HG03520 (cell line): ENCODE results near the gene BBC3.
A peak's percentile ranks its signal among the peaks of the same experiment; 100 is the strongest.
"Not testable (repeated sequence)": the region's sequence is repeated elsewhere in the genome, so short reads cannot be mapped to it uniquely, and the experiment has no call there.

Experiments
- ATAC-seq: cut with Tn5 transposase; IDR thresholded peaks from one replicate; pipeline ENCODE4 v1.9.1; 2021; ENCODE audit warnings: mild to moderate bottlenecking, moderate library complexity; ENCODE audit not compliant: unreplicated experiment

BBC3 gene

DNA sequence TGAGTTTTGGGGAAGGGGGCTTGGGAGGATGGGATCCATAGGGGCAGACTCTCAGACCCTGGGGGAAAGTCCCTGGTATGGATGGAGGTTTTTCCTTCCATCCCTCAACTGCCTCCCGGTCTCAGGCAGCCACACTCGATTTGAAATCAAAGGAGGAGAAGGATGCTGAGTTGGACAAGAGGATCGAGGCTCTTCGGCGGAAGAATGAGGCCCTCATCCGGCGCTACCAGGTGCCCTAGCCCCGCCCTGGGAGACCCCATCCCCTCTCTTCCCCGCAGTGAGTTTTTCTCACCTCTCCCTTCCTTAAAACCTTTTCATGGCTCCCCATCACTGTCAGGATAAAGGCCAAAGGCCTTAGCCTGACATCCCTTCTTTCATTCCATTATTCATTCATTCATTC, 27.4 kb upstream of the BBC3 start:
- ATAC-seq, result no peak

- no peak for ATAC-seq
Observed at GRCh38 chr19:47257411-47258169, 26.6 kb upstream of the BBC3 start.

DNA sequence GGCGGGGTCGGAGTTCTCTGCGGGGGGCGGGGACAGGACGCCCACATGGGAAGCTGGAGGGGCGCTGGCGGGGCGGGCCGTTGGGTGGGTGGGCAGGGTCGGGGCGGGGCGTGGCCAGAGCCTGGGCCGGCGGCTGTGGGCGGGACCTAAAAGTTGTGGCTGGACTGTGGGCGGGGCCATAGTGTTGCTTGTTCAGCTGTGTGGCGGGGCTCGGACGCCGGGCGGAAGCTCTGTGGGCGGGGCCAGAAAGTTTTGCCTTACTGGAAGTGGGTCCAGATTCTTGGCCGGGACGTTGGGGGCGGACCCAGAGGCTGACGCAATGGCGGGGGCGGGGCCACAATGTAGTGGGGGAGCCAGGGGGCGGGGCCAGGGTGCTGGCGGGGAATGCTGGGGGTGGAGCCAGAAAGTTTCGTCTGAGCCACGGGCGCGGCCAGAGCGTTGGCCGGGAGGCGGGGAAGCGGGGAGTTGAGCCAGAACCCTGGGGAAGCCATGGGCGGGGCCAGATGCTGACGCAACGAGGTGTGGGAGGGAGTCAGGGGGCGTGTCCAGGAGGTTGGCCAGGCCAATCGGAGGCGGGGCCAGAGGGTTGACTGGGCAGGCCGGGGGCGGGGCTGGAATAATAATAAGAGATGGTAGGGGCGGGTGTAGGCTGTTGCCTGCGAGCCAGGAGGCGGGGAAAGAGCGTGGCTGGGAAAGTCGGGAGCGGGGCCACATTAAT, 25.9 kb upstream of the BBC3 start:
- peak; percentile 70 for ATAC-seq

GRCh38 chr19:47255879-47256692, 25.1 kb upstream of the BBC3 start, which contains the start of gene CCDC9:
Gene CCDC9, plus strand, starts transcription at chr19:47256525. Its CDS starts 1,876 bp downstream, at chr19:47258401.
- ATAC-seq, result peak; percentile 38

GRCh38 chr19:47253970-47254369, 23.0 kb upstream of the BBC3 start:
- no peak for ATAC-seq

- ATAC-seq, result no peak
Observed at GRCh38 chr19:47253467-47253881, 22.5 kb upstream of the BBC3 start.

DNA sequence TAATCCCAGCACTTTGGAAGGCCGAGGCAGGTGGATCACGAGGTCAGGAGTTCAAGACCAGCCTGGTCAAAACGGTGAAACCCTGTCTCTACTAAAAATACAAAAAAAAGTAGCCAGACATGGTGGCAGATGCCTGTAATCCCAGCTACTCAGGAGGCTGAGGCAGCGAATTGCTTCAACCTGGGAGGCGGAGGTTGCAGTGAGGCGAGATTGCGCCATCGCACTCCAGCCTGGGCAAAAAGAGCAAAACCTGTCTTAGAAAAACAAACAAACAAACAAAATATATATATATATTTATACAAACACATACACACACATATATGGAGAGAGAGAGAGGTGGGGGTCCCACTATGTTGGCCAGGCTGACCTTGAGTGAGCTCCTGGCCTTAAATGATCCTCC, 22.0 kb upstream of the BBC3 start:
- not testable (repeated sequence) for ATAC-seq

DNA sequence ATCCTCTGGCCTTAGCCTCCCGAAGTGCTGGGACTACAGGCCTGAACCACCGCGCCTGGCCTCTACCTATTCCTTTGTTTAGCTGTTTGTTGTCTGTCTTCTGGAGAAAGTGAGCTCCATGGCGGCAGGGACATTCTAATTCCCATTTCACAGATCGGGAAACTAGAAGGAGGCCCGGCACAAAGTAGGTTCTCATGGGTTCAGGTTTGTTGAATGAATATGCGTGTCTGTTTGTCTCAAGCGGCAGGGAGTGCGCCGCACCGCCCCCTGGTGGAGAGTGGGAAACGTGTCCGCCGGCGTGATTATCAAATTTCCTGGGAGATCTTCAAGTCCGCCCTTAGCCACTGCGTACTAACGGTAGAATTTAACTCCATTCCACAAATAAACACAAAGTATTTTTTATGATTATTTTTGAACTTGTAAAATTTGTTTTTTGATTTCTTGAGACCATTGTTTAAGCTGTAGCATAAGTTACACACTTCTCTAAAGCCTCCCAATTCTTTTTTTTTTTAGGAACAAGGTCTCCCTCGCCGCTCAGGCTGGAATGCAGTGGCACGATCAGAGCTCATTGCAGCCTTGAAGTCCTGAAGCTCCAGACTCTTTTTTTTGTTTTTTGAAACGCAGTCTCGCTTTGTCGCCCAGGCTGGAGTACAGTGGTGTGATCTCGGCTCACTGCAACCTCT, 16.4 kb upstream of the BBC3 start:
- no peak for ATAC-seq

DNA sequence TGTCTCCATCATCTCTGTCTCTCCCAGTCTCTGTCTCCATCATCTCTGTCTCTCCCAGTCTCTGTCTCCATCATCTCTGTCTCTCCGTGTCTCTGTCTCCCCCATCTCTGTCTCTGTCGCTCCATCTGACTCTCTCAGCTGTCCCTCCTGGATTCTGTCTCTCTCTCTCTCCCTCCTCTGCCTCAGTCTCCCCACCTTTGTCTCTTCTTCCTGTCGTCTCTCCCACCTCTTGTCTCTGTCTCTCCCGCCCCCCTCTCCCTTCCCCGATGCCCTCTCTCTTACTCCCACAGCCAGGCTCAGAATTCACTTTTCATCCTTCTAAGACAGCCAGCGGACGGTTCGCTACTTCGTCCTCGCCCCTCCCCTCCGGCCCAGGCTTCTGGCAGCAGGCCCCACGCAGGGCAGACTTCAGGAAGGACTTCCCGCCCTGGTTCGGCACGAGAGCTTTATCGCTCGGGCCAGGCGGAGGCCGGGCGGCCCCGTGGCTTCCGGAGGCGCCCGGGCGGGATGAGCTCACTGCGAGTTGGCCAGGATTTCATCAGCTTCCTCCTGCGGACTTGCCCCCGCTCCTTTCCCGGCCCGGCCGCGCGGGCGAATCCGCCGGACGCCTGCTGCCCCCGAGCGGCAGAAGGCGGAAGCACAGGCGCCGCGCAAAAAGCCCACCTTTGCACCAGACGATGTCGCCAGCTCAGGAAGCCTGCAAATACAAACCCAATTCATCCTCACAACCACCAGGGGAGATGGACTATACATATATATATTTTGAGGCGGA, 13.0 kb upstream of the BBC3 start:
- peak; percentile 54 for ATAC-seq

GRCh38 chr19:47243364-47243775, 12.4 kb upstream of the BBC3 start:
- ATAC-seq, result no peak

DNA sequence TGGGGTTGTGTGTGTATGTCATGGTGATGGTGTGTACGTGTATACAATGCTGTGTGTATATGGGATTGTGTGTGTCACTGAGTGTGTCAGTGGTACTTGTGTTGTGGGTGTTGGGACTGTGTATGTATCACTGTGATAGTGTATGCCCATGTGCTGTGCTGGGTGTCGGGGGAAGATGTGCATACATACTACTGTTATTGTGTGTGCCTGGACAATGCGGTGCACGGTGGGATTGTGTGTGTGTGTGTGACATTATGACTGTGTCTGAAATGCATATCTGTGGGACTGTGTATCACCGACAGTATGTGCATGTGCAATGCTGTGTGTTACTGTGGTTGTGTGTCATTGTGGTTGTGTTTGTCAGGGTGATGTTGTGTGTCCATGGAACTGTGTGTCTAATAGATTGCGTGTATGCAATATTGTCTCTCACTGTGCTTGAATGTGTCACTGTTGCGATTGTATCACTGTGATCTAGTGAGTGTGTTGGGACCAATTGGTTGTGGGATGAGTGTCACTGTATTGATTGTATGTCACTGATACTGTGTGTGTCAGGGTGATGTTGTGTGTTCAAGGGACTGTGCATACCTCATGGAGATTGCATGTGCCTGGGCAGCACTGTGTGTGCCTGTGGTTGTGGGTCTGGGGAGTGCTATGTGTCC, 11.0 kb upstream of the BBC3 start:
- ATAC-seq, result no peak

DNA sequence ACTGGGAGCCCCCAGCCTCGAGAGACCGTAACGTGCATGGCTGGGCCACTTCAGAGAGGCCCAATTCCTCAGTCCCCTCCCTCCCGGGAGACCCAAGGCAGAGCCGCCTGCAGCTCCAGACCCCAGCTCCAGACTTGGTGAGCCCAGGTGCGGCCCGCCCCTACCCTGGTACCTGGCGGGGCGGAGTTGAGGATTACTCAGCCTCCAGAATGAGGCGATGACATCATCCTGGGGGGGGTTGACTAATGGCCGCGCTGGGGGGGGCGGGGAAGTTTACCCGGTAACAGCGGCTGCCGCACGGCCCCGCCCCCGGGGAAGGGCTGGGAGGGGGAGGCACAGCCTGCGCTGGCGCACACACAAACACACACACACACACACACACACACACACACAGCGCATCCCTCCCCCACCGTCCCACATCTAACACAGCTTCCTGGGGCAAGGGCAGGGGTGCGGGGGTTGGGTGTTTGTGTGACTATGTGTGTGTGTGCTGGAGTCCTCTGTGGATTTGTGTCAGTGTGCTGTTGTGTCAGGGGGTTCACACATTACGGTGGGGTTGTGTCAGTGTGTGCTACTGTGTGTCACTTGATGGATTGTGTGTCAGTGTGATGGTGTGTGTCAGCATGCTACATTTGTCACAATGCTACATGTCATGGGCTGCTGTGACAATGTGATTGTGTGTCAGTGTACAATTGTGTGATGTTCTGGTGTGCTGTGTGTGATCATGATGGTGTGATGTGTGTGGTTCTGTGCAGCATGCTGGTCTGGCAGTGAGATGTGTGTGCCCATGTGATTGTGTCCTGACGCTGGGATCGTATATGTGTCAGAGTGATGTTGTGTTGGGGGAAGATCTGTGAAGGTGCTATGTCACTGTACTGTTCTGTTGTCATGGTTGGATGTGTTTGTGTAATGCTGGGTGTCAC, 10.3 kb upstream of the BBC3 start:
- ATAC-seq, result no peak

GRCh38 chr19:47240556-47240955, 9.6 kb upstream of the BBC3 start:
- no peak for ATAC-seq

- no peak for ATAC-seq
Observed at GRCh38 chr19:47239610-47240296, 8.8 kb upstream of the BBC3 start.

DNA sequence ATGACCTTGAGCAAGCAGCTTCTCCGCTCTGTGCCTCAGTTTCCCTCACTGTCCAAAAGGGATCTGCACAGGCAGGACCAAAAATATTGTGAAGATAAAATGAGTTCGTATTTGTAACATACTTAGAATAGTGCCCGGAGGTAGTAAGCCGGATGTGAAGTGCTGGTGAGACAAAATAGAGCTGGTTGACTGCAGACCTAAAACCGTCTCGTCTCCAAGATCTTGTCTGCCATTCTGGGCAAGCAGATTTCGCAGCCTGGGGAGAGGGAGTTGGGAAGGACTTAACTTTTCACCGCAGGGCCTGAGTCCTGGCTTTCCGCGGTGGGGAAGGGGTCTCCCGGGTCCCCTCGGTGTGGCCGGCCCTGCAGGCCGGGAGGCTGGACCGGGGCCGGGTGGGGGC, 8.2 kb upstream of the BBC3 start:
- no peak for ATAC-seq

DNA sequence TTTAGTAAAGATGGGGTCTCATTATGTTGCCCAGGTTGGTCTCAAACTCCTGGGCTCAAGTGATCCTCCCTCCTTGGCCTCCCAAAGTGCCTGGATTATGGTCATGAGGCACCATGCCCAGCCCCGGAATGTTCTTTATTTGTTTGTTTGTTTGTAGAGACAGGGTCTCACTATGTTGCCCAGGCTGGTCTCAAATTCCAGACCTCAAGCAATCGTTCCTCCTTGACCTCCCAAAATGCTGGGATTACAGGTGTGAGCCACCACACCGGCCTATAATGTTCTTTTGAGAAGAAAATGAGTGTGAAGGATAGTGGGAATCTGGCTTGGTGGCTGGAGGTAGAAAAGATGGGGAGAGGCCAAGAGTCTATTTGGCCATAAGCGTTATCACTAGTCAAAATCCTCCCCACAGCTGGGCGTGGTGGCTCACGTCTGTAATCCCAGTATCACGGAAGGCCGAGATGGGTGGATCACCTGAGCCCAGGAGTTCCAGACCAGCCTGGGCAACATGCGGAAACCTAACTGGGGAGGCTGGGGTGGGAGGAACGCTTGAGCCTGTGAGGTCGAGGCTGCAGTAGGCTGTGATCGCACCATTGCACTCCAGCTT, 5.2 kb upstream of the BBC3 start:
- no peak for ATAC-seq

DNA sequence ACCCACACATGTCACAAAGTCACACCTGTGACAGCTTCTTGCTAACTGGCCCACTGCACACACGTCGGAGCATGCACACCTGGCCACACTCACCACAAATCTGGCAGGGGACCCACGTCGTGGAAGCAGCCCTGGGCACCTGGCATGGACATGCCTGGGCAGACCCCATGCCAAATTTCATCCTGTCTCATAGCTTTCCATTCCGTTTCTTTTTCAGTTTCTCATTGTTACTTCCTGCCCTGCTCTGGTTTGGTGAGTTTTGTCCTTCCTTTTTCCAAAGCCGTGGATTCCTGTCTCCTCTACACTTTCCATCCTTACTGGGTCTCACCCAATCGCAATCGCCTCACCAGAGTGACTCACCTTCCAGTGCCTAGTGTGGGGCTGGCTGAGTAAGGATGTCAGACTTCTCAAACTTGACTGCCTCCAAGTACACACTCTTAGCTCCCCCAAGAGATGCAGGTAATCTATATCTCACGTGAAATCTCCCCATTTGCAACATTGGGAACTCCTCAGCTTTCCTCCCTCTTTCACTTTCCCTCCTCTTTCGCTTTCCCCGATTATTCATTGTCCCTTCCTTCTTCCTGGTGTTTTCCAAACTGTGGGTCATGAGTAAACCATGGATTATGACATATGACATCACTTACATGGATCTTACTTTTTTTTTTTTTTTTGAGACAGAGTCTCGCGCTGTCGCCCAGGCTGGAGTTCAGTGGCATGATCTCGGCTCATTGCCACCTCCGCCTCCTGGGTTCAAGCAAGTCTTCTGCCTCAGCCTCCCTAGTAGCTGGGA, 1.6 kb upstream of the BBC3 start:
- ATAC-seq, result no peak
